ENCODE measurements around the gene LRP1B.
"Not testable (repeated sequence)": the region's sequence is repeated elsewhere in the genome, so short reads cannot be mapped to it uniquely, and the experiment has no call there.

The LRP1B gene

DNA sequence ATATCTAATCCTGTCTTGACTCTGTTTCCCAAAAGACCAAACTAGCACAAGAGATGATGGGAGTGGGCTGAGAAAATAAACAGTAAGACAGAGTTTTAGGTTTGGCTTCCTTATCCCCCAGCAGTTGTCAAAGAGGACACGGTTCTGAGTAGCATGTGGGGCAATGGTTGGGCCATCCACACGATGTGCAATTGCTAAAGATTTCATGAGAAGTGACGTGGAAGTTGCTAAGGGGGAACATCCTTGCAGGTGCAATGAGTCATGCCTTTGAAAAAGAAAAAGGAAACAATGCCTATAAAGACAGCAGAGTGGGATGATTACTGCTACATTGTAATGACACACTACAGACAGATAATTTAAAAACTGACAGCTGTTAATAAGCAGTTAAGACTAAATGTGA lies 1395.8 kb downstream of the LRP1B start:
- no peak for DNase-seq

DNA sequence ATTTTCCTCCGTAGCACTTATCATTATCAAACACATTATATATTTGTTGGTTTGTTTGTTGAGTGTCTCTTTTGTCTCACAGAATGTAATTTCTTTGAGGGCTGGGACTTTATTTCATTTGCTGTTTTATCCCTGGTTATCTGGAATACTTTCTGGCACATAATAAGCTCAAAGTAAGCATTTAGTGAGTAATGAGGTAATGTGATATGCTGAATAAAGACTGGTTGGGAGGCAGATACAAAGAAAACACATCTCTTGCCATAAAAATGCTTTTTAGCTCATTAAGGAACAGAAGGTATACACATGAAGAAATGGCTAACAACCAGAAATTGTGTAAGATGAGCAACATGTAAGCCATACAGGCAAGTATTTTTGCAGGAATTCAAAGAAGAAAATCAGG lies 1411.8 kb downstream of the LRP1B start:
- no peak for DNase-seq

GRCh38 chr2:140717481-140717880 lies 1413.3 kb downstream of the LRP1B start:
- DNase-seq: no peak

DNA sequence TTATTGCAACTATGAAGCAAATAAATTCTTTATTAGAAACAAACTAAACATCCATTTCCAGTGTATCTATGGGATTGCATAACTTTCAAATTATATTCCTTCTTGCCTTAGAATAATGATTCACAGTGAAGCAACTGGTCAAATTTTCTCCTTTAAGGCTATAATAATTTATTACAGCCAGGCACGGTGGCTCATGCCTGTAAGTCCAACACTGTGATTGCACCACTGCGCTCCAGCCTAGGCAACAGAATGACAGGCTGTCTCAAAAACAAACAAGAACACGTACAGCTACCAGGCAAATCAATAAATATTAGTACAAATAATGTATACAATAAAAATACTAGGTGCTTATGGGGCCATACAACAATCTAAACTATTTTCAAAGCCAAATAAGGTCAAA lies 1416.2 kb downstream of the LRP1B start:
- DNase-seq: no peak

DNA sequence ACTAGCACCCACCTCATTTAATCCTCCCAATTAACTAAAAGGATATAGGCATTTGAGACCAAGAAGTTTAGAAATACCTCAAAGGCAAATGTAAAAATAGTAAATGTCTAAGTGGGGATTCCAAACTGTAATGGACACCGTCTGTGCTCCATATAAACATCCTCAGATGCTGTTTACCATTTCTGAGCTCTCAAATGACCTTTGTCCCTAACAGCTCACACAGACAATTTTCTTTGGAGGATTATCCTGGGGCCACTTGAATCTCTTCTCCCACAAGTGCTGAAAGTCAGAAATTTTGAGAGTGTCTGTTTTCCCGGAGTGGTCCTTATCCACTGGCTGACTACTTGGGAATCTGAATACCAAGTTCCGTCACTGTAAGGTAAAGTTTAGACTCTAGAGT lies 1418.9 kb downstream of the LRP1B start:
- DNase-seq: no peak

GRCh38 chr2:140701726-140702125 lies 1429.1 kb downstream of the LRP1B start:
- DNase-seq: no peak

GRCh38 chr2:140698636-140699035 lies 1432.2 kb downstream of the LRP1B start:
- no peak for DNase-seq

GRCh38 chr2:140696449-140696848 lies 1434.4 kb downstream of the LRP1B start:
- no peak for DNase-seq

DNA sequence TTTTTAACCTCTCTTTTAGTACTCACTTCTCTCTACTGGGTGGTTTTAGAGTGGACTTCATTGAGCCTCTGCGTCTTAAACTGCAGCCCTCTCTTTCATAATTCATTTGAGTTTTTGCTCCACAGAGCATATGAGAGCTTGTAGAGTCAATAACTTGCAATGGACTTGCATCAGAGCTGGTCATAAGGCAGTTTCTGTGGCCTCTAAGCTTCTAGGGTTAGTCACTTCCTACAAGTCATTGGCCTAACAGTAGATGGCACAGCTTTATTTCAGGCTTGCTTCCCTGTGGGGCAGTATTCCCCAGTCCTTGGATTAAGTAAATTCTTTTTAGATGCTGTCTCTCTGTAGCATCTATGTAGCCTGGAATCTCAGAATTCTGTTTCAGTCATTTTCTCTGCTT lies 1435.7 kb downstream of the LRP1B start:
- peak; percentile 56 for DNase-seq

DNA sequence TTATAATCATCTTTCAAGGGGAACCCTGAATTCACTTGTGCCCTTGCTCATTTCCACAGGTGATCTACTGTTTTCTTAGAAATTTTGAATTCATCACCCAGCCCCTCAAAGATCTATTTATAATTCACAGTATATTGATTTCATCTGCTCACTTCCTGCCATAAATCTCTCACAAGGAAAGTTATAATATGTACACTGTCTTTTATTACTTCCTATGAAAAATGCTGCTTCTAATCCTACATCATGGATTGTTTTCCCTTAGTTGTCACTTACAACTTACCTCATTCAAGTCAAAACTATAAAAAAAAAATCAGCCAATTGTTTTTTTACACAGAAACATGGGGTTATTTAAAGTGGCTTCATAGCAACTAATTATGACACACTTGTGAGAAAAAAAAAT lies 1443.0 kb downstream of the LRP1B start:
- no peak for DNase-seq

DNA sequence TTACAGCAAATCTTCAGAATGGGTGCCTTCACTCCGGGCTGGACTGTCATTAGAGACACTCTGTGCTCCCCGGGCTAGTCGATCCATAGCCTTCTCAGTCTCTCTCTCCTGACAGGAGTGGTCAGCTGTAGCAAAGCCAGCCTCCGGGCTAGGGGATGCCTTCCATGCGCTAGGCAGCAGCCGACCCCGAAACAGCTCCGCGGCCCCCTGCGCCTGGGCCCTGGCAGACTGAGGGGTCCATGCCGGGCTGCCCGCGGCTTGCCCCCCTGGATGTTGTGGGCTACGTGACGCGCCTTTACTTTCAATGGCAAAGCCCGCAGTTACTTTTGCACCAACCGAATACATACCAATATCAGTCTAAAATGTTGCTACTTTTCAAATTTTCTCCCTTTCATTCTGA lies 1447.2 kb downstream of the LRP1B start:
- DNase-seq: no peak

DNA sequence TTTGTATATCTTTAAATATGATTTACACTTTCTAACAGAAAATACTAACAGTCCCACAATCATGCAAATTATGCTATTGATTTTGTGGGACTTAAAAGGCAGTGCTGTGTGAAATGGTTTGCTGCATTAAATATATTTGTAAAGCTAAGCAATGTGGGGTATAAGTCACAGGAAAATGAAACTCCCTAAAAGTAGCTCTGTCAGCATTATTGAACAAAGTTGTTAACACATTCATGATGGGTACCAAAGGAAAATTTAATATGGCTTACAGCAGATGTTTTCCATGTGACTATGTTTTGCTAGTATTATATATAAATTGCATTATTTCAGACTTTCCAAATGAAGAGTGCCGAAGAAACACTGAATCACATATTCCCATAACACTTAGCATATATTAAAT lies 1450.0 kb downstream of the LRP1B start:
- no peak for DNase-seq

DNA sequence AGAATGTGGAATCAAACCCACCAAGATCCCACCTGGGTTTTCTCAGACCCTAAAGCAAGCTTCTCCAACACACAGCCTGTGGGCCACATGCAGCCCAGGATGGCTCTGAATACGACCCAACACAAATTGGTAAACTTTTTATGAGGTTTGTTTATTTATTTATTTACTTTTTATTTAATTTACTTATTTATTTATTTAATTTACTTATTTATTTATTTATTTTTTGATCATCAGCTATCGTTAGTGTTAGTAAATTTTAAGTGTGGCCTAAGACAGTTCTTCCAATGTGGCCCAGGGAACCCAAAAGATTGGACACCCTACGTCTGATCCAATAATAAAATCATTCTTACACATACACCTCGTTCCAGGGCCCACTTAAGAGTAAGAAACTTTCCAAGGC lies 1451.1 kb downstream of the LRP1B start:
- no peak for DNase-seq

- DNase-seq: no peak
Observed at GRCh38 chr2:140669911-140670310, 1460.9 kb downstream of the LRP1B start.

DNA sequence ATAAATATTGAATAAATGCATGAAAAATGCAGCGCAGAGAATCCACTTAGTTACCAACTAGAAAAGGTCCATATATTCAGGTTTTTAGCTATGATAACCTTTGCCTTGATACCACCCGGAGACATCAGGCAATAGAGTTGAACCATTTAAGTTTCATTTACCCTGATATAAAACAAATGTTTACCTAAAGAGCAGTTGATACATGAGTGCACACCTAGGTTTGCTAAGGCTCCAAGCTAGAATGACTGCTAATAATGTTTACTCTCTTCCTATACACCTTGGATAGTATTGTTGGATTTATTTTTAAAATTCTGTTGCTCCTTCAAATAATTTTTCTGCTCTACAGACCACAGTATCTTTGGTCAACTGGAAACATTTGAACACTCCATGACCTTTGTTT lies 1463.6 kb downstream of the LRP1B start:
- DNase-seq: no peak

DNA sequence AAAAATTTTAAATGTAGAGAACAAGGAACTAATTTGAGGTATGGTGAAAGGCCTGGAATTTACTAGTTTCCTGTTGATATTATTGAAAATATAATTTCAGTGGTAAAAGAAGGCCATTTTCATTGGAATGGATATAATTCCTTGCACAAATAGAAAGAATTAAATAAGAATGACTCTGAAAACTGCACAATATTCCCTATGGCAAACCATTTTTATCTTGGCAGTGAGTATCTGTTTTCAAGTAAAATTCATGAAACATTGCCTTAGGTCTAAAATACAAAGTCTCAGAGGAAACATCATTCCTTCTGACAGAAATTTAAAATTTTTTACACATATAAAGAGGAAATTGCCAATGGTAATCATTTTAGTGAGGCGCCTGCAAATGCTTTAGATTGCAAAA lies 1468.3 kb downstream of the LRP1B start:
- DNase-seq: no peak

DNA sequence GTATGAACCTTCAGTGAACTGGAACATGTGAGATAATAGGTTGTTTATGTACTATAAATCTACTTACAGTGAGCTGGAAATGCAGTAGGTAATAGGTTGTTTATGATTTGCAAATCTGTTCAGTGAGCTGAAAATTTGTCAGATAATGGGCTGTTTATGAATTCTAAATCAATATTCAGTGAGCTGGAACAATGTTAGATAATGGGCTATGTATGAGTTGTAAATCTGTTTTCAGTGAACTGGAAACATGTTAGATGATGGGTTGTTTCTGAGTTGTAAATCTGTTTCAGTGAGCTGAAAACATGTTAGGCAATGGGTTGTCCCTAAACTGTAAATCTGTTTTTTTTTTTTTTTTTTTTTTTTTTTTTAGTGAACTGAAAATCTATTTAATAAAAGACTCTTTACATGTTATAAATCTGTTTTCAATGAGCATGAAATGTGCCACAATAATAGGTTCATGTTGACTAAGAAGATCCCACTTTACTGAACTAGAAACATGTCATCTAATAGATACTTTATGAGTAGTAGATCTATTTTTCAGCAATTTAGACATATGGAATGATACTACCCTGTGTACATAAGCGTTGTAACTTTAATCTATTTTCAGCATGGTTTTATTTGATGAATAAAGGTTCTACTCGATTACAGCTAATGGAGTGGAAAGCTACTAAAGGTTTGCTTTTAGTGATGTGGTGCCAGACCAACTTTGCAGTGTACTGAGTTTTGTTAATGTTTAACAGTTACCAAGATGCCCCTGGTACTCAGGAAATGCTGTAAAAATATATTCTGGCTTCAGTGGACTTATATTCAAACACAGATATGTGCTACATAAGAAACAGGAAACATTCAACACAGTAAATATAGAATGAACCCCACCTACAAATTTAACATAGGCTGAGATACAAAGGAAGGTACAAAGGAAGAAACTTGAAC lies 1471.8 kb downstream of the LRP1B start:
- DNase-seq: no peak

DNA sequence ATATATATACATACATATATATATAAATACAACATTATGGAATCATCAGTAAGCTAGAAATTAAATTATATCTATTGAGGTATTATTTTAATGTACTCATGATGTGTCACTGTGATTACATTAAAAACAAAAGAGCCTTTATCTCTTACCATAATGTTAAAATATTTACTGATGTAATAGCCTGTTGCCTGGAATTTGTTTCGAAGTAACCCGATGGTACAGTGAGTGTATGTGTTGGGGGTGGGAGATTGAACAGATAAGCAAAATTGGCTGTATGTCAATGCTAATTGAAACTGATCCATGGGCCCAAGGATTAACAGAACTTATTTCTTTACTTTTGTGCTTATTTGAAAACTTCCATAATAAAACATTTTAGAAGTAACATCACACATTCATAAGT lies 1473.2 kb downstream of the LRP1B start:
- no peak for DNase-seq

- DNase-seq: no peak
Observed at GRCh38 chr2:140654565-140654964, 1476.3 kb downstream of the LRP1B start.

DNA sequence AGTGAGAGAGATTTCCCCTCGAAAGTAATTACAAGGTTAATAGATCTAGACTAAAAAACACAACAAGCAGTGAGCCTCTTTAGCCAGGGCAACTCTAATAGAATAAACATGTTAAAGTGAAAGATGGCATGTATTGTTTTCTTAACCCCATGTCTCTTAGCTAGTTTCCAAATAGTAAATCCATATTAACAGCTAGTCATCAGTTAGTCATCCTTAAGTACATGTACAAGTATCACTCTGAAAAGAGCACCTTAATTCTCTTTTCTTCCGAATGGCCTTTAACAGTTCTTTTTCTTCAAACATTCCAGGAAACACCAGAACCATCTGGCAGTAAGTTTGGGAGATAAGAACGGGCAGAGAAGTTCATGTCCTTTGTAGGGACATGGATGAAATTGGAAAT lies 1480.0 kb downstream of the LRP1B start:
- no peak for DNase-seq

DNA sequence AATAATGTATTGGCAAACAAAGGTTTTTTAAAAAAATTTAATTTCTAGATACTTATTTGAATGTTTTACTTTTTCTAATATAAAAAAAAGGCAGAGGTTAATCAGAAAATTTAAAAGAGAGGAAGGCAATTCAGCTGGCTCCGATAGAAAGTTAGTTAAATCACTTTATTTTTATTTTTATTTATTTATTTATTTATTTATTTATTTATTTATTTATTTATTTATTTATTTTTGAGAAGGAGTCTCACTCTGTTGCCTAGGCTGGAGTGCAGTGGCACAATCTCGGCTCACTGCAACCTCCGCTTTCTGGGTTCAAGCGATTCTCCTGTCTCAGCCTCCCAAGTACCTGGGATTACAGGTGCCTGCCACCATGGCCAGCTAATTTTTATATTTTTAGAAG lies 1480.7 kb downstream of the LRP1B start:
- DNase-seq: not testable (repeated sequence)

DNA sequence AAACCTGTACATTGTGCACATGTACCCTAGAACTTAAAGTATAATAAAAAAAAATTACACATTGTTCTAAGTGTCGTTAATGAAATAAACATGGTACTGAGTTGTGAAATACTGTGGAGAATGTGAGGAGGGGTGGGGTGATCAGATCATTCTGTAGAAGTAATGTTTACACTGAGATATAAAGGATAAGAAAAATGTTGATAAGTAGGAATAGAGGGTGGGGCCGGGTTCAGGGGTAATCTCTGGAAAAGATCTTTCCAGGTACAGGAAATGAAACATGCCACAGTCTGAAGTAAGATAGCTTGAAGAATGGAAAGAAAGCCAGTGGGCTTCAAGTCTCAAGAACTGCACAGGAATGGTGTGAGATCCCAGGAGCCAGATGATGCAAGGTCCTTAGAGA lies 1482.4 kb downstream of the LRP1B start:
- no peak for DNase-seq

DNA sequence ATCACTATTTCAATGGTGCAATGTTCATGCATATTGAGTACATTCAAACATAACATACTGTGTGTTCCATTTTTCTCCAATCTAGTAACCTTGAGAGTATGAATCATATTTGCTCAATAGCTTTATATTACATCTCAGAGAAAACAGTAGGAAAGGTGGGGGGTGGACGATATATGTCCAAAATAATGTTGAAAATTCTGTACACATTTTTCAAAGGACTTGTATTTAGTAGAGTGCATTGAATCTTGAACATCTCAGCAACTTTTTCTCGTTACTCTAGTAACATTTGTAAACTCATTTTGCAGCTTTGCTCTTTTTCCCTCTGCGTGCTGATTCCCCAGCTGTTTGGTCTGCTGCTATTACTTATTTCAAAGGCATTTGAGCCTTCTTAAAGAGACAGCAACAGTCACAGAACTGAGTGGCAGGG lies 1487.0 kb downstream of the LRP1B start:
- DNase-seq: no peak

GRCh38 chr2:140641163-140641562 lies 1489.7 kb downstream of the LRP1B start:
- DNase-seq: no peak

DNA sequence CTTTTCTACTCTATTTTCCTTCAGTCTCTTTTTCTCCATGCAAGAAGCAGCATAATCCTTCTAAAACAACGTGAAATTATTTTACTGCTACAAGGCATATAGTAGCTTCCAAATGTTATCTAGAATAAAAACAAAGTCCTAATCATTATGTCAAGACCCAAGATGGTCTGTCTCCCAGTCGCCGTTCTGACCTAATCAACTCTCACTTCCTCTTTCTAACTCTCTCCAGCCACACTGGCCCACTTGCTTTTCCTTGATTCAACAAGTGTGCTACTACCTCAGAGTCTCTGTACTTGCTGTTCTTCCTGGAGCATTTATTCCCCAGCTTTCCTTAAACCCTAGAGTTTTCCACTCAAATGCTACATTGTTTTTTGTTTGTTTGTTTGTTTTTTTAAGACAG lies 1491.2 kb downstream of the LRP1B start:
- no peak for DNase-seq
